HG03469 (cell line): ENCODE data around the gene FGG.

Experiments
- ATAC-seq: cut with Tn5 transposase; IDR thresholded peaks from one replicate; pipeline ENCODE4 v1.9.1; 2021; ENCODE audit warnings: mild to moderate bottlenecking, moderate library complexity, moderate number of reproducible peaks; ENCODE audit not compliant: unreplicated experiment

The FGG gene

DNA sequence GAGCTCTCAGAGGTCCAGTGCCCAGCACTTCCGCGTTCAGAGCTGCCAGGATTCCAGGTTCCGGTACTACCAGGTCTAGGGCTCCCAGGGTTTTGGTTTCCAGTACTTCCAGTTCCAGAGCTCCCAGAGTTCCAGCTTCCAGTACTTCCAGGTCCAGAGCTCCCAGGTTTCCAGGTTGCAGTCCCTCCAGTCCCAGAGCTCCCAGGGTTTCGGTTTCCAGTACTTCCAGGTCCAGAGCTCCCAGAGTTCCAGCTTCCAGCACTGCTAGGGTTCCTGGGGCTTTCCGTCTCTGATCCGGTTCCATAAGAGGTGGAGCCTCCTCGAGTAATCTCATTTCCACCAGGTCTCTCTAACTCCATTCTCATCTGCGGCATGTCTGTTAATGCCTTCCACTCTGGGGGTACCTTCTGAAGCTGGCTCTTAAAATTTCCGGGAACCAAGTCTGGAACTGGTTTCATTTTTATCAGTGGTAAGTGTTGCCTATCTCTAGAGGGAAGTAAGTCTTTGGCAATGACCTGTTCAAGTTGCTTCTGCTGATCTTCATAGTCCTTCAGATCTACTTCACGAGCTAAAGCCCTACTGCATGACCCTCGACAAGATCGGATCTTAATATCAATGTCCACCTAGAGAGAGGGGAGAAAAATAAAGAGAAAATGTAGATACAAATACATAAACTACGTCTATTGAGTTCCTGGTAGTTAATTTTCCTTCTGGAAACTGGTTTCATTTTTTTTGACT, 26.0 kb downstream of the FGG start:
- ATAC-seq = no peak

- no peak for ATAC-seq
Observed at GRCh38 chr4:154585369-154586018, 27.0 kb downstream of the FGG start.

GRCh38 chr4:154584259-154584658, 28.2 kb downstream of the FGG start:
- no peak for ATAC-seq

- no peak for ATAC-seq
Observed at GRCh38 chr4:154583677-154584076, 28.8 kb downstream of the FGG start.

- no peak for ATAC-seq
Observed at GRCh38 chr4:154583230-154583629, 29.2 kb downstream of the FGG start.

- no peak for ATAC-seq
Observed at GRCh38 chr4:154582723-154583122, 29.7 kb downstream of the FGG start.

GRCh38 chr4:154579927-154580326, 32.5 kb downstream of the FGG start:
- no peak for ATAC-seq

DNA sequence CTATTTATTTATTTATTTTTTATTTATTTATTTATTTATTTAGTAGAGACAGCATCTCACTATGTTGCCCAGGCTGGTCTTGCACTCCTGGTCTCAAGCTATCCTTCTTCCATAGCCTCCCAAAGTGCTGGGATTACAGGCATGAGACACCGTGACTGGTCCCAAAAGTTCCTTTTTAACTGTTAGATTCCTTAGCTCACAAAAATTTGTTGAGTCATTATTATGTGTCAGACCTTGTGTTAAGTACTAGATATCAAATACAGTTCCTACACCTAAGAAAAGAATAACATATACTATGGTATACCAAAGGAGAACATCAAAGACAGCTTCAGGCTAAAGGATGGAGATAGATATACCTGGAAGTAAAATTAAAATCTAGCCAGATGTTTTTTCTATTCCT, 33.5 kb downstream of the FGG start:
- no peak for ATAC-seq

DNA sequence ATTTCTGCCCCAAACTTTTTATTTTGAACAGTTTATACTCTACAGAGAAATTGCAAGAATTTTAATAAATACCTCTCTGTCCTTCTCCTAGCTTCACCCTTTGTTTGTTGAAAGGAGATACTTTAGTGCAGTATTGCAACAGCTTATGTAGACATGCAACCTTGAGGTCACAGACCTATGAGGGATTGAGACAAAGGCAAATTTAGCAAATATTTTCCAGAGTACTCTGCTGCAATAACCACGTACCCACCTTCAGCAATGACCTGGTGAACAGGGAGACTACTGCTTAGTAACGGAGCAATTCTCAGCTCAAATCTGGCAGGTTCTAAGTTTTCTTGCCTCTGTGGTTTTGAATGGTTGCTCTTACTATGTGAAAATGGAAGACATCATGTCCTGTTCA, 35.1 kb downstream of the FGG start:
- ATAC-seq = no peak

DNA sequence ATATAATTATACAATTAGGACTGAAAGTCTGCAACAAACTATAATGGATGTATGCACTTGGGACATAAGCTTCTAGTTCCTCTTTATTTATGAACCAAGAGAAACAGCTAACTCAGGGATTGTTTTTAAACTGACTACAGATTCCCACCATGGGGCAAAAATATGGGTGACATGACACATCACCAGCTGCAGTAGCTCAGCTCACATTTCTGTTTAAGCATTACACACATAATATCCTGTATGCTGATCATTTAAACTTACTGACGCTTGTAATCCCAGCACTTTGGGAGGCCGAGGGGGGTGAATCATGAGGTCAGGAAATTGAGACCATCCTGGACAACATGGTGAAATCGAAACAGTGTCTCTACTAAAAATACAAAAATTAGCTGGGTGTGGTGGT, 38.1 kb downstream of the FGG start:
- ATAC-seq = no peak

DNA sequence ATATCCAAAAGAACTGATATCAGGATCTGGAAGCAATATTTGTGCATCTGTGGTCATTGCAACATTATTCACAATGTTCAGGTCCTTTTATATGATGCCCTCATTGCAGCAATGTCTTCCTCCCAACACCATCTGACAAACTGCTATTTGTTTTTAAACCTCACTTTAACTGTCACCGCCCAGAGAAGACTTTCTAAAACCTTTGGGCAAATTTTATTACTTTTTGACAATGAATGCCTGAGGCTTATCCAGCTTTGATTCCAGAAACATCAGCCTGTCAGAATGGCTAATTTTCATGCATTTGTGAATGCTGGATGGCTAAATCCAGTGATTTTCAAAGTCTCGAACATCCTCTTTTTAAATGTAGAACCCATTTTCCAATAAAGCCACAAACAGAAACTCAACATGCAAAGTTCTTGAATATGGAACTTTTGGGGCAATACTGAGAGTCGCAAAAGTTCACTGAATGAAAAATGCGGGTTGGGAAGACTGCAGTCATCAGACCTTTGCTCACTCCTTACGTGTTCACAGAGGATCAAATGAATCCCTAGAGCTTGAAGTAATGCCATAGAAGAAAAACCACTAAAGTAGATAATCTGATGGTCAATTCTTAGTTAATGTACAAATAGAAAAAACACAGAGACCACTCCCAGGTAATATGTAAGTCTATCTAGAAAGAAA, 39.1 kb downstream of the FGG start:
- no peak for ATAC-seq

- no peak for ATAC-seq
Observed at GRCh38 chr4:154569584-154569983, 42.9 kb downstream of the FGG start.

GRCh38 chr4:154569028-154569427, 43.4 kb downstream of the FGG start:
- ATAC-seq = no peak

GRCh38 chr4:154566639-154567204, 45.7 kb downstream of the FGG start:
- ATAC-seq = no peak

- no peak for ATAC-seq
Observed at GRCh38 chr4:154565704-154566103, 46.8 kb downstream of the FGG start.

- ATAC-seq = no peak
Observed at GRCh38 chr4:154564311-154564710, 48.1 kb downstream of the FGG start.

GRCh38 chr4:154562697-154563254, 49.7 kb downstream of the FGG start, which contains the start of gene FGB:
TSS of gene FGB (plus strand) at chr4:154563011. CDS start at chr4:154563019, 8 bp downstream.
- no peak for ATAC-seq

DNA sequence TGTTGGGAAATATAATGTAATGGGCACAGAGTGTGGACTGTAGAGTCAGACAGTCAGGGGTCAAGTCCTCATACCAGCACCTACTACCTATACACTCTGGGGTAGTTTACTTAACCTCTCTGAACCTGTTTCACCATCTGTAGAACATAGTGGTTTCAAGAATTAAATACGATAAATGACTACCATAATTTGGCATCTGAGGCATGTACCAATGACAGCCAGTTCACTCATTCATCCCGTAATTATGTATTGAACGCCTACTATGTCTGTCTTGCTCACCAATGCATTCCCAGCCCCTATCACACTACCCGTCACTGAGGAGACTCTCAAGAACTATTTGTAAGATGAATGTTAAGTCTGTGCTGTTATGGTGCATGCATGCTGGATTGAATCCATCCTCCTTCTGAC, 51.6 kb downstream of the FGG start:
- no peak for ATAC-seq

GRCh38 chr4:154560419-154560801, 52.0 kb downstream of the FGG start:
- ATAC-seq = no peak

- peak; percentile 79 for ATAC-seq
Observed at GRCh38 chr4:154559494-154560418, 52.7 kb downstream of the FGG start.
